Smooth muscle cell (in vitro differentiated cells): ENCODE data around the gene ALKAL2. TPM values are rescaled to one million over a fixed set of nuclear protein-coding genes. Genes with fewer than 3 reads are reported as not detected.

ENCODE experiments used
- DNase-seq: peaks from one replicate; lab custom pipeline; 2025; ENCODE audit not compliant: unreplicated experiment; lab: John Stamatoyannopoulos, UW
- H2AFZ ChIP-seq: fragments of 200-600 bp; sonication (generic); 2 replicates; pipeline ENCODE4 v1.6.0; 2016; ENCODE audit warnings: antibody characterized with exemption, low read depth, mild to moderate bottlenecking
- H3F3A ChIP-seq: fragments of 200-600 bp; sonication (generic); 2 replicates; pipeline ENCODE4 v1.6.0; 2017; ENCODE audit warnings: antibody characterized with exemption, low read depth
- H3K27ac ChIP-seq: fragments of 200-600 bp; sonication (generic); 2 replicates; pipeline ENCODE4 v1.5.1; 2016; ENCODE audit warnings: low read depth, mild to moderate bottlenecking
- H3K27me3 ChIP-seq: fragments of 200-600 bp; sonication (generic); 2 replicates; pipeline ENCODE4 v1.6.1; 2016; ENCODE audit warnings: low read depth, mild to moderate bottlenecking
- H3K36me3 ChIP-seq: fragments of 200-600 bp; sonication (generic); 2 replicates; pipeline ENCODE4 v1.5.1; 2016; ENCODE audit warnings: low read depth
- H3K4me1 ChIP-seq: fragments of 200-600 bp; sonication (generic); 2 replicates; pipeline ENCODE4 v1.5.1; 2016; ENCODE audit warnings: low read depth
- H3K4me2 ChIP-seq: fragments of 200-600 bp; sonication (generic); 2 replicates; pipeline ENCODE4 v1.6.0; 2016; ENCODE audit warnings: mild to moderate bottlenecking
- H3K4me3 ChIP-seq: fragments of 200-600 bp; sonication (generic); 2 replicates; pipeline ENCODE4 v1.5.1; 2016; ENCODE audit warnings: mild to moderate bottlenecking
- H3K79me2 ChIP-seq: fragments of 200-600 bp; sonication (generic); 2 replicates; pipeline ENCODE4 v1.6.0; 2016; ENCODE audit warnings: low read depth, mild to moderate bottlenecking
- H3K9ac ChIP-seq: fragments of 200-600 bp; sonication (generic); 2 replicates; pipeline ENCODE4 v1.6.0; 2016; ENCODE audit warnings: low read depth
- H3K9me3 ChIP-seq: fragments of 200-600 bp; sonication (generic); replicated peaks from 2 replicates; pipeline ENCODE4 v1.5.1; 2016; ENCODE audit warnings: low read depth
- H4K20me1 ChIP-seq: fragments of 200-600 bp; sonication (generic); 2 replicates; pipeline ENCODE4 v1.6.0; 2016; ENCODE audit warnings: low read depth
- CTCF ChIP-seq: fragments of 200-600 bp; sonication (generic); IDR thresholded peaks from 2 replicates; pipeline ENCODE4 v1.5.1; 2017; ENCODE audit warnings: borderline replicate concordance, mild to moderate bottlenecking, antibody characterized with exemption; ENCODE audit not compliant: insufficient read depth, poor library complexity, severe bottlenecking
- WGBS: methylation state at CpG from one replicate; pipeline ENCODE4 v1.1.7; 2016; ENCODE audit warnings: low lambda C conversion rate; 5-methylcytosine and 5-hydroxymethylcytosine counted together
- polyA plus RNA-seq: library from polyadenylated mRNA; unstranded; fragments of >200 nt; fragmentation: Nextera tagmentation; extraction: Ambion mirVana; gene quantifications from 2 replicates; pipeline ENCODE4 v1.2.1, GENCODE V29; 2016
- total RNA-seq: library from RNA; depleted of rRNA; stranded (reverse); fragments of >200 nt; gene quantifications from 2 replicates; pipeline ENCODE4 v1.2.3, GENCODE V29; 2014

ALKAL2 gene
- total and polyA plus RNA-seq, 2 experiments from 2014 or later: 0.58 to 0.67 TPM

GRCh38 chr2:237878-238277, 50.0 kb downstream of the ALKAL2 start:
- Histone ChIP-seq H3K4me3 (no peak overlapping the region), H4K20me1 (no peaks in the 10 kb centered on the region), H3F3A (peaks cover 5% of the 10 kb centered on the region), H3K4me1 (no peaks in the 10 kb centered on the region), H3K4me2 (no peak overlapping the region), H3K9me3 (no peaks in the 10 kb centered on the region), H3K9ac (no peak overlapping the region), H3K27ac (no peak overlapping the region), H3K36me3 (peaks cover 9% of the 10 kb centered on the region), H2AFZ (no peak overlapping the region), H3K27me3 (no peaks in the 10 kb centered on the region), H3K79me2 (no peaks in the 10 kb centered on the region)
- WGBS: 90% methylated on average over 6 of the region's 6 CpGs
- no peak for DNase-seq
- TF ChIP-seq CTCF: no peak

GRCh38 chr2:236993-237539, 50.8 kb downstream of the ALKAL2 start:
- TF ChIP-seq CTCF: no peak
- peaks cover 5% of the 10 kb centered on the region for H3F3A ChIP-seq
- no peak overlapping the region for H2AFZ ChIP-seq
- 95% methylated on average over 6 of the region's 6 CpGs for WGBS
- H3K4me3 ChIP-seq: no peak overlapping the region
- H3K27ac ChIP-seq: no peak overlapping the region
- no peaks in the 10 kb centered on the region for H4K20me1 ChIP-seq
- no peaks in the 10 kb centered on the region for H3K4me1 ChIP-seq
- H3K36me3 ChIP-seq: peaks cover 1% of the 10 kb centered on the region
- H3K27me3 ChIP-seq: no peaks in the 10 kb centered on the region
- no peak overlapping the region for H3K4me2 ChIP-seq
- no peaks in the 10 kb centered on the region for H3K9me3 ChIP-seq
- H3K9ac ChIP-seq: no peak overlapping the region
- DNase-seq: no peak
- no peaks in the 10 kb centered on the region for H3K79me2 ChIP-seq

GRCh38 chr2:234421-234820, 53.5 kb downstream of the ALKAL2 start:
- Histone ChIP-seq H4K20me1 (no peaks in the 10 kb centered on the region), H3K27me3 (no peaks in the 10 kb centered on the region), H3K4me3 (no peak overlapping the region), H2AFZ (no peak overlapping the region), H3K9ac (no peak overlapping the region), H3F3A (peaks cover 5% of the 10 kb centered on the region), H3K27ac (no peak overlapping the region), H3K36me3 (no peaks in the 10 kb centered on the region), H3K4me2 (no peak overlapping the region), H3K79me2 (no peaks in the 10 kb centered on the region), H3K4me1 (no peaks in the 10 kb centered on the region), H3K9me3 (no peaks in the 10 kb centered on the region)
- DNase-seq: no peak
- 96% methylated on average over 4 of the region's 4 CpGs for WGBS
- TF ChIP-seq CTCF: no peak

- H3K9ac ChIP-seq: no peak overlapping the region
- no peaks in the 10 kb centered on the region for H3K36me3 ChIP-seq
- no peak overlapping the region for H3K4me3 ChIP-seq
- H3K4me2 ChIP-seq: no peak overlapping the region
- DNase-seq: no peak
- TF ChIP-seq CTCF: no peak
- H3K27ac ChIP-seq: no peak overlapping the region
- no peaks in the 10 kb centered on the region for H3F3A ChIP-seq
- WGBS: 84% methylated on average over 7 of the region's 7 CpGs
- H2AFZ ChIP-seq: no peak overlapping the region
- H3K9me3 ChIP-seq: no peaks in the 10 kb centered on the region
- H4K20me1 ChIP-seq: no peaks in the 10 kb centered on the region
- no peaks in the 10 kb centered on the region for H3K27me3 ChIP-seq
- no peaks in the 10 kb centered on the region for H3K4me1 ChIP-seq
- no peaks in the 10 kb centered on the region for H3K79me2 ChIP-seq
These were observed 54.9 kb downstream of the ALKAL2 start for GRCh38 chr2:233030-233429.
